HuH-7.5 (cell line): Measurements from ENCODE around the gene GMDS.

Source experiments
- DNase-seq: peaks from one replicate; pipeline ENCODE4 v3.0.0; 2011; ENCODE audit warnings: low spot score

The GMDS gene

DNA sequence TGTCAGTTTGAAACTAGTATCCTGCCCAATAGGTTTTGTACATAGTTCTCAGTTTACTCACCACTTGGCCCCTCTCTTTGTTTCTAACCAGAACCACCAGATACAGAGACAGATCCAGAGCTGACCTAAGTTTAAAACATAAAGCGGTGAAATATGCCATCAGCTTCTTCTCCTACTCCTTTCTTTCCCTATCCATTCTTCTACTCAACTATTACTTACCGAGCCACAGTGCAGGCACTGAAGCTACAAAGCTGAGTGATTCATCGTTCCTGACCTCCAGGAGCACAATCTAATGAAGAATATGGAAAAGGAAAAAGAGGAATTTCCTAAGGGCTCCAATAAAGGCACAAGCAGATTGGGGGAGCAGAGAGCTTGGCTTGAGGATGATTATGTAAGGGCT, 349.7 kb downstream of the GMDS start:
- DNase-seq, result no peak

DNA sequence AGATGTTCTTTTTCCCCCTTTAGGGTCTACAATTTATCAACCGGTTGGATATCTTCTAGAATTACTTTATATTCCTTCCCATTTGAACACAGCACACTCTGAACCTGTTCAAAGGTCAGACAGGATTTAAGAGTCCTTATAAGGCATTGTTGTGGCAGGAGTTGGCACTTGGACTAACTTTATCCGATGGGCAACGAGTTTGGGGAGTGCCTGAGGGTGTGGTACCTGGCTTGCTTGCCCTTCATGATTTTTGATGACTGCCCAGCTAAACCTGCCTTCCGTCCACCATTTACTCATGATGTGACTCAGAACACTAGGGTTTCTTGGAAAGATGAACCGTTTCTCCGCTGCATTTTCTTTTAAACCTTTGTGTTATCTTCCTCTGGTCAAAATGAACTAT, 350.5 kb downstream of the GMDS start:
- no peak for DNase-seq

DNA sequence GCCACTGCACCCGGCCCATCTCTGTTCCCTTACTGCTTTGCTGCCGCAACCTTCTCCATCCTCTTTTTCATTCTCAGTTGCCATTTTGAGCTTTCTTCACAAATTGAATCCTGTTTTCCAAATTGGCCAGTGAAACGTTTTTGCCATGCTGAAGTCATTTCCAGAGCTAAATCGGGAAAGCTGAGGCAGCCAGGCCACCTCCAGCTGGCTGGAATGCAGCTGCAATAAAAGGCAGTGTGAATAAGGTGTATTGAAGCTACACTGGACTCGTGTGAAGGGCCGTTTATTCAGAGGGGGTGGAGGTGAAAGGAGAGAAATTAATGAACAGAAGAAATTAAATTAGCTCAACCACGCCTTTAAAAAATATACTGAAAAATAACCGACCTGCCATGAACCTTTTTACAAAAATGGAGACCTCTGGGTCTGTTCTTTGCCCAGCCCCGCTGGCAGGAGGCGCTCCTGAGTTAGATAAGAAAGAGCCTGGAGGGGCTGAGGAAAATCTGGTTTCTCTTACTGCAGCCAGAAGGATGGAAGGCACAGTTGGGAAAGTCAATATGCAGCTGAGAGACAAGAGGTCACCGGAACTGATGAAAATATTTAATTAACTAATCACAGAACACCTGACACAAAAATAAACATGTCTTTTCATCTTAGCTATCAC, 351.8 kb downstream of the GMDS start:
- no peak for DNase-seq

DNA sequence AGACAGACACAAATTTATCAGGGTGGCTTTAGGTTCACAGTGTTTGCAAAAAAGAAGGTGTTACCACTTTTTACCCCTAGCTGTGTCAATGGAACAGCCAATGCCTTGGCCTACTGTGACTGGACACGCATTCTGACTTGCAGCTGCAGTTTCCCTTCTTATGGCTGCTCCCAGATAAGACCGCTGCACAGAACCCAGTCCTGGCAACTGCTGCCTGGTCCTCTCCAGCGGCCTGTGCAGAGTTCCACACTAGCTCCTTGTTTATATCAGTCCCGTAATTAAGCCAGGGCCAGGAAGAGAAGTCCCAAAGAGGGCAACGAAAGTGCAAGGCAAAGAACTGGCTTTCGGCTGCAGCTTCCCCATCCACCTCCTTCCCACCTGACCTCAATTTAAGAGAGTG, 352.7 kb downstream of the GMDS start:
- DNase-seq, result no peak

DNA sequence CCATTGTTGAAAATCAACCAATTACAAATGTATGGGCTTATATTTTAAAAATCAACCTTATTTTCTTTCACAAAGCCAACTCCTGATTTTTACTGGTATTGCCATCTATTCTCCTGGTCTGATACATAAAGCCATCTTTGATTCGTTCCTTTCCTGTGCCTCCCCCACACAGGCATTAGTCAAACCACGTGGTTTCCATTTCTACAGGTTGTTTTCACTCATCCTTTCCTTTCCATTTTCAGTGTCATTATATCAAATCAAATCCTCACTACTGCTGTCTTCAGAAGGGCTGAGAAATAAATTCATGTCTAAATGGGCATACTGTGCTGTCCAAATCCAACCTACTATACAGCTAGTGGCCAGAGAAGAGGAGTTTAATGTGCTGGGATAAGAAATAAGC, 354.4 kb downstream of the GMDS start:
- DNase-seq, result no peak

DNA sequence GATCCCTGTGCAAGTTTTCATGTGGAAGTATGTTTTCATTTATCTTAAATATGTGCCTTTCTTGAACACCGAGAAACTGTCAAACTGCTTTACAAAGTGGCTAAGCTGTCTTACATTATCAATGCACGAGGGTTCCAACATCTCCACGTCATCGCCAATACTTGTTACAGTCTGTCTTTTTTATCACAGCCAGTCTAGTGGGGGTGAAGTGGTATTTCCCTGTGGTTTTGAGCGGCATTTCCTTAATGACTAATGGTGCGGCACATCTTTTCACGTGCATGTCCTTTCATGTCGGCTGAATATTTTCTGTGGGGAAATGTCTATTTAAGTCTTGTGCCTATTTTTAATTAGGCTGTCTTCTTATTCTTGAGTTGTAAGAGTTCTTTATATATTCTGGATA, 355.3 kb downstream of the GMDS start:
- DNase-seq, result no peak

DNA sequence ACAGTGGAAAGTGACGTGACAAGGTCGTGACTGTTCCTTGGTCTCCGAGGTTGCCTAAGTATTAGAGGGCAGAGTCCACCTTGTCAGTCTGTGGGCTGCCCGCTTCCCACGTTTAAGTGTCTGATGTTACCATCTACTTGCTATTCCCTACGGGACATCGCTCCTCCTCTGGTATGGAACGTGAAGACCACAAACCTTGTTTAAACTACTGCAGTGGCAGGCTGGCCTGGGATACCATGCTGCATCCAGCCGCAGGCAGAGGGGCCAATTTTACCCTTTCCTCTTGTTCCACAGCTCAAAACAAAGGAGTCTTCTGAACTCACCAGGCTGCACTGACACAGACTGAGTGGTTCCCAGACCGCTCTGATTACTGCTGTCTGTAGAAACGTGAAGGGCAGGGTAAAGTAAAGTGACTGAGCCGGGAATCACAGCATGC, 359.8 kb downstream of the GMDS start:
- DNase-seq, result no peak

DNA sequence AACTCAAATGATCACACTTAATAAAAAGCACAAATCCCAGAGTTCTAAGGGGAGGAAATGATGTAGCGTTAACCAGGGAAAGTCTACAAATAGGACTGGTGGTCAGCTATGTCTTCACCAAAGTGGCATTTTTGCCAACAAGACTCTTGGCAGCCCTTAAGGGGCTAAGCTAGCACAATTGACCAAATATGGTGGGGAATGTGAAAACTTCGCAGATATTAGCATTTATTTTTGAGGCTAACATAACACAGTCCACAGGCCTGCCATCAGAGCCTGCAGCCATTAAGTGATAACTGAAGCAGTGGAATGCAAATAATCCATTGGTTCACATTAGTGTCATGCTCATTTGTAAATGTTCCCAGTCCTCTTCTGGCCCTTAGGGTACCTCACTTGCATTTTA, 361.1 kb downstream of the GMDS start:
- DNase-seq, result no peak

DNA sequence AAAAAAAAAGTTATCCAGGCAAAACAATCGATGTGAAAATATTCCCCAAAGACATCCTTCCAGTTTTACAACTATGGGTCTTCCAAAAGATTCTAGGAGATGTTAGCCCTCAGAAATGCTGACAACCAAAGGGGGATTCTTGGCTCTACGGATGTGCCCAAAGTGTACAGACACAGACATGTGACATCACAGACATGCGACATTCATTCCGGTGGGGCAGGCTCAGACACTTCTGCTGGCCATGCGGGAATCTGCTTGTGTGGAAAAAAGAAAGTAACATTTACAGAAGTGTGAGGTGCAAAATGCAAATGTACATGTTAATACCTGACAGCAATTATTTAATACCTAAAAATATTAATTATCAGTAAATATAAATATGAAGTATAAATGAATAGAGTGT, 367.1 kb downstream of the GMDS start:
- DNase-seq, result no peak

DNA sequence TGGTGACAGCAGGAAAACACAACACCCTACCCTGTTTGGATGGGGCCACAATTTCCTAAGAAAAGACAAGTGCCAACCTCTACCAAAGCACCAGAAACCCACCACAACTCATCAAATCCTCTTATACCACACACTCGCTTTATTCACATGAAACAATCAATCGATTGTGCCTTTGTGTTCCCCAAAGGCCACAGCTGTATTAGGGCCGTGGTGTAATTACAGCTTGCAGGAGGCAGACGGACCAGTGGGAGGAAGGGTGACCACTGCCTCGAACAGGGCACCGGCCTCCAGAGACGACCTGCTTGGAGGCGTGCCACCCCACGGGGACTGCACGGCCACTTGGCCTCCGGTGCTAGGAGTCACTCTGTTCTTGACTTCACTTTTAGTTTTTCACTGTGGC, 371.6 kb downstream of the GMDS start:
- no peak for DNase-seq

DNA sequence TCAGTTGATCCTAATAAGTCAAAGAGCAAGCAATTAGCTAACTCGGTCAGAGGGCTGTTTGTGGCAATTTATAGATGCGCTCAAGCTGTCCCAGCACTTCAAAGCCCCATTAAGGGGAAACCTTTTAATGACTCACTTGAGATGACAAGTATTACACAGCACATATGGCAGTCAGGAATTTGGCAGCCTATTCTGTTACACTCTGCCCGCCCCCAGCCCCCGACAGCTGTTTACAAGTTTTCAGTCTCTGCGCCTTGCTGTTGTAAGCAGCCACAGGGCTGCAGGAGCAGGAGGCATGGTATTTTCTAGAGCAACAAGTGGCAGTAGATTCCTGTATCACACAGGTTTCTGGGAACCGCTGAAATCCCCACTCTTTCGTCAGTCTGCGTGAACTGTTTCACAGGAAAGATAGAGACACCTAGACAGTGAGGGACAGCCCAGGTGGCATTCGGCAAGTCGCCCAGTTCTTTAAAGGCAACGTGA, 372.7 kb downstream of the GMDS start:
- no peak for DNase-seq

DNA sequence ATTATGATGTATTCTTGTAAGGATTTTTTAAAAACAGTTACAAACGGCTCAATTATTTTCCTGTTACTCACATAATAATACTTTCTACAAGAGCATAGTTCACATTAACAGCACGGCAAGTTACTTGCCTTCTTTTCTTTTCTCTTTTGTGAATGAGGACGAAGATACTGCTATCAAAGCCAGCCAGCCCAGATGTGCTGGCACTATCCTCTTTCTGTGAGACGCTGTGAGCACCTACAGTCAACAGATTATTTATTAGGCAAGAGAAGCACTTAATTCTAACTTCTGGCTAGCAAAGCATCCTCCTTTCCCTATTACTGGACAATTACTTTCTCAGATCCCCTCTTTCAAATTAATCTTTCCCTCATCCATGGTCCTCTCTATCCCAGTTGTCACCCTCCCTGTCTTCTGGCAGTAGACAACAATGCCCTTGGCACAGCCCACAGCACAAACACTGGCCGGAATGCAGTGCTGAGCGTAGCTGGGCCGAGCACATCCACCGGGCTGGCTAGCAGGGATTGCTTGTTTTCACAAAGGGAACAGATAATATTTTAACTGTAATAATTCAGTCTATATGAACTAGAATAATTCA, 373.6 kb downstream of the GMDS start:
- DNase-seq, result no peak

DNA sequence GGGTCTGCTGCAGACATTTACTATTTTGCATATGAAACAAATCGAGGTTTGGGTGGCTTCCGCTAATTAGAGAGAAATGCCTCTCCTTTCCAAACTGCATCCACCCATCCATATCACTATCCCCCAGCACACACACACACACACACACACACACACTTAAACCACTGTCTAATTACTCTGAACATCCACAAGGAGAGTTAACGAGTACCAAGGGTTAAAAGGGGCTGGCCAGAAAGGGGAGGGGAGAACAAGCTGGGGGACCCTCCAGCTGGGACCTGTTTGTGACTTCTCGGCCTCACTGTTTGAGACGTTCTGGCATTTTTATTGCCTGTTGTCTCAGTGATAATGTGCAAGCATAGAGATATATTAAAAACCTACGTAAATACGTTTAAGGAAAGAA, 374.5 kb downstream of the GMDS start:
- DNase-seq, result no peak

DNA sequence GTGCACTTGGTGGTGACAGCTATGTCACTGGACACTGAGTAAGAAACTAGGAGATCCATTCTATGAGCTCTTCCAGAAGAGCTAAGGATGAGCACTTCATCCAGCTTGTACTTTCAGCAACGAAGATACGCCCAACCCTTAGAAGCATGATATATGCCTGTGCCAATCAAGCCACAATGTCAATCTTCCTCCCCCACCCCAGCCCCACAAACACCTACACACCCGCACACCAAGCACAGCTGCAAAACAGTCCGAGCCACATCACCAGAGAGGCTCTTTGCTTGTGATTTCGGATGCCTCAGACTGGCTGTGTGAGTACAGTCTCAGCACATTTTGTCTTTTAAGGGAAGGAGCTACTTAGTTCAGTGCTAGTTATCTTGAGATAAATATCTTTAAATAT, 375.2 kb downstream of the GMDS start:
- no peak for DNase-seq

DNA sequence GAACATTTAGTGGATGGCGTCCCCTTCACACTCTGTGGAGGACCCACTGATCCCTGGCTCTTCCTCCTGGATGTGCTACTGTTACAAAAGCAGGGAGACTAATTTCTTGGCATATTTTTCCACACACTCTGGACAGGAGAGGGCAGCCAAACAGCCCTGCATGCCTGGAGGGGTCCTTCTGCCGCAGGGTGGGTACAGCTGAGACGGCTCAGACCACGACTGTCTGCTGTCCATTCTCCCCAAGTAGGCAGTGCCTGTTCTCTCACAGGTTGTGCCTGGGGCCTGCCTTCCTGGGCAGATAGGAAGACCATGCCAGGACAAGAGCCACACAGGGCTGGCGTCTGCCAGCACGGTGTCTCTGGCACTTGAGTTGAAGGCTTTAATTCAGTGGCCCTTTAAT, 375.6 kb downstream of the GMDS start:
- DNase-seq, result no peak

DNA sequence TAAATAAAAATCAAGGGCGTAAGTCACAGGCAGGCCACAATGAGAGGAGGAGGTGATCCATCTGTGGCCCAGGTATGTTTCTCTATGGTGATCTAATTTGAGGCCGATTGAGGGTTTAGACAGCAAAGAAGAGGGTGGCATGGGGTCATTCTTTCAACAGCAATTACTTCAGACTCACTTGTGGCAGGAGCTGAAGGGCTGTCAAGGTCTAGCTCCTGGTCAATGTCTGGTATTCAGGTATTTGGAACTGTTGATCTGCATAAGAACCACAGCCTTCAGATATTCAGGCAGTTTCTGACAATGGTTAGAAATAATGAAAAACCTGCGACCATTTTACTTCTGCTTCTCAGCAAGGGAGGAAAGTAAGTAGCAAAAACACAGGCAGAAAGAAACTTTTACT, 376.1 kb downstream of the GMDS start:
- DNase-seq, result no peak

DNA sequence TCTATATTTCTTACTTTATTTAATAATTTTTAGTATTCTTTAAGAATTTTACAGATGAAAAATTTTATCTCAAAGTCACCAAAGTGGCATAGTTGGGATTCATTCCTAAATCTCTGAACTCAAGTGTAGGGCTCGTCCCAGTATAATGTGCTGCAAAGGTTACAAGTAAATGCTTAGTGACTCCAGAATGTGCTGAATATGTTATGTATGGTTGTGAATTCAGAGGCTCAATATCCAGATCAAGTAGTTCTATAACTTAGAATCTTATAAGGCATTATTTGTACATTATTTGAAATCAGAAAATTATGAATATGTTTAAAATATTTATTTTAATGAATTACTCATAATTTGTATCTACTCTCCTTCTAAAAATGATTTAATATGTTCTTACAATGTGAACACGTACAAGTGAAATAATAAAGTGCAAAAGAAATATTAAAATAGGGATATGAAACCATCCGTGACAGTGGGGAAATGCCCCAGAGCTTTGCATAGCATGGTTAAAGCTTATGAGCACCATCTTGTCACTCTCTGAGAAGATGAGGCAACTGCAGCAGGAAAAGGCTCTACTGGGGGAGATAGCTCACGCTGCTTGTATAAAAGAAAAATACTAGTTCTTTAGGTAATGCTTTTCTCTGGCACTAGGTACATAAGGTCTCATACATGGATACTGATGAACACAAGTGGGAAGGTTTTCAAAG, 376.7 kb downstream of the GMDS start:
- no peak for DNase-seq

DNA sequence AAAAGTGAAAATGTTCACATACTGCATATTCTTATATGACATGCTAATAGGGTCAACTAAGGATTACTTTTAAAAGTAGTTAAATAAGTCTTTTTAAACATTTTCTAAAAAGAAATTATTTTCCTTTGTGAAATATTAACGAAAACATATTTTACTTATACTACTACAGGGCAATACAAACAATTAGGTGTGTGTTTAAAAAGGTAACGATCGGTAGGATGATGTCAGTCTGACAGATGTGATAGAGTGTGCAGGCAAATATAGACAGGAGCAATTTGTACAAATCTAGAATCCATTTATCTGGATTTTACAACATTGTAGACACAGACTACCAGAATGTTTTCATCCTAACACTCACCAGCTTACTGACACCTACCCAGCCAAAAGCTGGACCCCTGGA, 378.2 kb downstream of the GMDS start:
- no peak for DNase-seq

DNA sequence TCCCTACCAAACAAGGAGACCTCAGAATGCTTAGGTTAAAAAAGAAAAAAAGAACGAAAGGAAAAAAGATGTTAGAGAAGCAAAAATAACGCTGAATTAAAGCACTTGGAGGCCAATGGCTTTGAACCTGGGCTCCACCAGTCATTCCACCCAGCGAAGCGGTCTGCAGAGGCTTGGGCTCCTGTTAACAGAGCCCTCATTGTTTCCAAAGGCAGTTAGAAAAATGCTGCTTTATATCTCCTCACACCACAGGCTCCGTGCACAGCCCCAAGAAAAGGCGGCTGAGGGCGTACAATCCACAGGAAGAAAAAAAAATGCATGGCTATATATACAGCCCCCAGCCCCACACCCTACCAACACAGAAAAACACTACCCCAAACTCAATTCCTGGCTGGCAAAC, 379.8 kb downstream of the GMDS start:
- no peak for DNase-seq

DNA sequence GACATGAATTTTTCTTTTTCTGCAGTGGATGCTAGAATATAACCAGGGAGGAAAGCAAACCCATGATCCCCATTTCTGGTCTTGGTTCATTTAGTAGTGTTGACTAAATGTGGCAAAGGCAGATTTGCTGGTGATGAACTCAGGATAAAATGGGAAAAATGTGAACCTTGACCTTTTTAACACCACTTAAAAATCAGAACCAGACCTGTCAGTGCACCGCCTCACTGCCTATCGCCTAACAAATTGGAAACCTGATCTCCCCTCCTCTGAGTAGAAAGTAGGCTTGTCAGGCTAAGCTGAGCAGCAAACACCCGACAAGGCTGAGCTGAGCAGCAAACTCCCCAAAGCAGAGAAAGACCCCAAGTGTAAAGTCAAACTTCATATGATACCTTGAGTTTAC, 380.9 kb downstream of the GMDS start:
- no peak for DNase-seq

DNA sequence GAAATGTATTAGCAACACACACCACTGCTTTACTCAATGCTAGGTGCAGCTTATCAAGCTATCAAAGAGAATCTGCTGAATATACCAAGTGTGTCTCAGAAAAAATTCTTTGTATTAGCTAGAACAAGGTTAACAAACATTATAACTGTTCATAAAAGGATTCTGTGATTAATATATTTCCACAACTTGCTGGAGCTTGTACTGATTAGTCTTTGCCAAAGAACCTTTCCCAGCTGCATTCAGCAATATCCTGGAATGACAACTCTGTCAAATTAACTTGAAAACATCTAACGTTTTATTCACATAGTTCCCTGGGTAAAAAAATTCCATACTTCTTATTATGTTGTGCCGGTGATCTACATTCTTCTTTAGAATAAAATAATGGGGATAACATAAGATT, 383.0 kb downstream of the GMDS start:
- DNase-seq, result no peak

DNA sequence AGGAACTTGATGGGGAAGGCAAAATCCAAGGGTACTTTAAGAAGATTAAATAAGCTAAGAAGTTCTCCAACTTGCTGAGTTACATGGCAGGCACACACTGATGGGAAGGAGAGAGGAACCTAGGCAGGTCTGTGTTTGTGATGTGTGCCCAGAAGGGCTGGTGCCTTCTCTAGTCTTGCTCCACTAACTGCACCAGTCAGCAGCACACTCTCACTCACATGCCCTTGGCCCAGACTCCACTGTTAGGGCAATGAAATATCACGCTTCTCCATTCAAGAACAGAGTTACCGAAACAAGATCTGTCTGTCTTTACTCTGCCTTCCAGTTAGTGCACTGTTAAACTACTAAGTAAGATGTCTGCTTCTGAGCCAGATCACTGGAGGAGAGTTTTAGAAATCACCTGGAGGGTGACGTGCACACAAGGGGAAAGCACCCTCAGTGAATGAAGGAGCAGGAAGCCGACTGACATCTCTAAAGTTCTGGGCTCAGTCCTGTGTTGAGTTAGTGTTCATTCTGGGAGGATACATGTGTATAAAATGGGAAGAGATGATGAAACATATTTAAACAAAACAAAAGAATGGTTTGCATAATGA, 384.6 kb downstream of the GMDS start:
- no peak for DNase-seq

DNA sequence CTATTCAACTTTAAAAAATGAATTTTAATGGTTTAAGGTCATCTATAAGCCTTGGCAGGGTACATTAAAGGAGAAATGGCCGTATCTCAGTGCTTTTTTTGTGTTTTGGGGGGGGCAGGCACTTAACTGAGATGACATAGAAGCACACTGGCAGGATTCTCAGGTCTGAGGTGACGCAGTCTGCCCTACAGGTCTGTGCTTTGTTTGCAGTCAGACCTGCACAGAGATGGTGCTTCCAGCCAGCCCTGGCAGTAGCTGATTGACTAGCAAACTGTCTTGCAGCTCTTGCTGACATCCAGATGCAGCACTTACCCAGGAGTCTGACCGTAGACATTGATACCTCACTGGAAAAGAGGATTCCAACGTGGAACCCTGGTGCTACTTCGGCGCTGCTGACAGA, 386.5 kb downstream of the GMDS start:
- DNase-seq, result no peak
